Activated CD4-positive, CD25-positive, alpha-beta regulatory T cell treated with anti-CD3 and anti-CD28 coated beads, Interleukin-2, amount 50 U/mL, for 16 hours (primary cell): Measurements from ENCODE around the gene PWWP2A.
"Not testable (repeated sequence)": the region's sequence is repeated elsewhere in the genome, so short reads cannot be mapped to it uniquely, and the experiment has no call there.

ENCODE experiments used
- DNase-seq: peaks from one replicate; pipeline ENCODE4 v3.0.0-alpha.2; 2020; ENCODE audit warnings: low read depth, low spot score

Gene PWWP2A

GRCh38 chr5:160119142-160119904, at the start of gene PWWP2A:
Gene PWWP2A (minus strand): TSS chr5:160119450. CDS start chr5:160119388, 62 bp downstream.
- peak; percentile 96 for DNase-seq

GRCh38 chr5:160167624-160168165, 48.4 kb upstream of the PWWP2A start:
- DNase-seq = no peak

- DNase-seq = no peak
Observed at GRCh38 chr5:160166973-160167623, 47.8 kb upstream of the PWWP2A start.

GRCh38 chr5:160166069-160166972, 47.1 kb upstream of the PWWP2A start:
- DNase-seq = no peak

GRCh38 chr5:160165137-160166068, 46.2 kb upstream of the PWWP2A start:
- DNase-seq = no peak

- DNase-seq = no peak
Observed at GRCh38 chr5:160162910-160163309, 43.7 kb upstream of the PWWP2A start.

GRCh38 chr5:160161626-160162025, 42.4 kb upstream of the PWWP2A start:
- no peak for DNase-seq

GRCh38 chr5:160160875-160161274, 41.6 kb upstream of the PWWP2A start:
- not testable (repeated sequence) for DNase-seq

GRCh38 chr5:160159991-160160792, 40.9 kb upstream of the PWWP2A start:
- DNase-seq = no peak

GRCh38 chr5:160158087-160158486, 38.8 kb upstream of the PWWP2A start:
- DNase-seq = no peak

GRCh38 chr5:160155017-160155750, 35.9 kb upstream of the PWWP2A start:
- no peak for DNase-seq

- DNase-seq = no peak
Observed at GRCh38 chr5:160152901-160153300, 33.7 kb upstream of the PWWP2A start.

- no peak for DNase-seq
Observed at GRCh38 chr5:160152287-160152686, 33.0 kb upstream of the PWWP2A start.

- no peak for DNase-seq
Observed at GRCh38 chr5:160151017-160151416, 31.8 kb upstream of the PWWP2A start.

- DNase-seq = no peak
Observed at GRCh38 chr5:160150381-160150780, 31.1 kb upstream of the PWWP2A start.

GRCh38 chr5:160144436-160144835, 25.2 kb upstream of the PWWP2A start:
- DNase-seq = not testable (repeated sequence)

GRCh38 chr5:160134332-160134731, 15.1 kb upstream of the PWWP2A start:
- no peak for DNase-seq

GRCh38 chr5:160133918-160134304, 14.7 kb upstream of the PWWP2A start:
- no peak for DNase-seq
